VCaP (cell line): ENCODE data around the gene CIZ1.

Source experiments
- H3K27ac ChIP-seq: fragments of 450-650 bp; 2 replicates; pipeline ENCODE4 v1.5.1; 2017
- TF ChIP-seq, protein P1 (sequence below): fragments of 450-650 bp; conservative IDR thresholded peaks from 2 replicates; pipeline ENCODE4 v1.5.1; 2017; ENCODE audit warnings: mild to moderate bottlenecking, moderate library complexity

The CIZ1 gene

DNA sequence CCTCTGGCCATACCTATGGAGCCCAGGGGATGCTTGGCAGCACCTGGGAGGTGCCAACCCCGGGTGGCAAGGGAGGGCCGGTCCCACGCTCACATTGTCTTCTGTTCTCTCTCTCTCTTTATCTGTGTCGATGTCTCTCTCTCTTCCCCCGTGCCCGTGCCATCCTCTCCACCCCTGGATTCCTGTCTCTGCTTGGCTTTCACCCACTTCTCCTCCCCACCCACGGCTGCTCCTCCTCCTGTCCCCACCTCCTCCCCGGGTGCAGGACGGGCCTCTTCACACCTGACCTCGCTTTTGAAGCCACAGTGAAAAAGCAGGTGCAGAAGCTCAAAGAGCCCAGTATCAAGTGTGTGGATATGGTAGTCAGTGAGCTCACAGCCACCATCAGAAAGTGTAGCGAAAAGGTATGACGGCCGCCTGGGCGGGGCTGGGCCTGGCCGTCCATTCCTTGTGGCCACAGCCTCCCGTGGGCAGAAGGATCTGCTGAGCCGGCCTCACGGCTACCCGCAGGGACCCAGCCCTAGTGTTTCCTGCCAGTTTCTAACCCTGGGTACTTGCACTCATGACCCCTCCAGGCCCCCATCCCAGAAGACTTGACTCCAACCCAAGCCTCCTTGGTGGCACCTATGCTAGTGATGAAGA lies 34.5 kb upstream of the CIZ1 start:
- TF ChIP-seq, protein P1, sequence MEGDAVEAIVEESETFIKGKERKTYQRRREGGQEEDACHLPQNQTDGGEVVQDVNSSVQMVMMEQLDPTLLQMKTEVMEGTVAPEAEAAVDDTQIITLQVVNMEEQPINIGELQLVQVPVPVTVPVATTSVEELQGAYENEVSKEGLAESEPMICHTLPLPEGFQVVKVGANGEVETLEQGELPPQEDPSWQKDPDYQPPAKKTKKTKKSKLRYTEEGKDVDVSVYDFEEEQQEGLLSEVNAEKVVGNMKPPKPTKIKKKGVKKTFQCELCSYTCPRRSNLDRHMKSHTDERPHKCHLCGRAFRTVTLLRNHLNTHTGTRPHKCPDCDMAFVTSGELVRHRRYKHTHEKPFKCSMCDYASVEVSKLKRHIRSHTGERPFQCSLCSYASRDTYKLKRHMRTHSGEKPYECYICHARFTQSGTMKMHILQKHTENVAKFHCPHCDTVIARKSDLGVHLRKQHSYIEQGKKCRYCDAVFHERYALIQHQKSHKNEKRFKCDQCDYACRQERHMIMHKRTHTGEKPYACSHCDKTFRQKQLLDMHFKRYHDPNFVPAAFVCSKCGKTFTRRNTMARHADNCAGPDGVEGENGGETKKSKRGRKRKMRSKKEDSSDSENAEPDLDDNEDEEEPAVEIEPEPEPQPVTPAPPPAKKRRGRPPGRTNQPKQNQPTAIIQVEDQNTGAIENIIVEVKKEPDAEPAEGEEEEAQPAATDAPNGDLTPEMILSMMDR = no peak
- H3K27ac ChIP-seq = no peak overlapping the region

GRCh38 chr9:128224877-128225276 lies 33.5 kb upstream of the CIZ1 start:
- TF ChIP-seq, protein P1 = no peak
- H3K27ac ChIP-seq = no peak overlapping the region

DNA sequence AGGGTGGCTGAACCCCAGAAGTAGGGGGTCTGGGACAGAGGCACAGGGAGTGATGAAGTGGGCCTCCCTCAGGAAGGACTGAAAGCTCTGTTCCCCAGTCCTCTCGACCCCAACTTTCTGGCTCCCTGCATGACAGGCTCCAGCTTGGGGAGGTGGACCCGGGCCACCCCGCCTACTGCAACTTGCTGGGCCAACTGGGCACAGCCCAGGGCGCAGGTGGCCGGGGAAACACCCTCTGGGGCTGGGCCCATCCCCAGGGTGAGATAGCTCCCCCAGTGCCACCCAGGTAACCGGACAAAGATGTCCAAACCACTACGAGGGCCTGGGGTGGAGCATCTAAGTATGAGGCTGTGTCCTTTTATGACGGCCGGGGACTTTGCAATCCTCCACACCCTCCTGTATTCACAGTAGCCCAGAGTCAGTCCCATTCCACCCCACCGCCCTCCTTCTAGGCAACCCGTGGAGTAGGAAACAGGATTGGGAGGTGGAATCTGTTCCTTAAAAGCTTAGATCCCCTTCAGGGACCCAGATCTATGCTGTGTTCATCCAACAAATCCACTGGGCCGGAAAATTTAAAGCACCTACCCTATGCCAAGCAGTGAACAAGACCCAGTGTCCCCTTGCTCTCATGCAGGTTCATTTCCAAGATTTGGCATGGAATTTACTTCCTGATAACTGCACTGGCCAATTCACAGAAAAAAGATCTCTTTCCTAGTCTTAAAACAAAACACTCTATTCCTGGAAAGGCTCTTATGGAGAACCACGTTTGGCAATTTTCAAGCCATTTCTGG lies 31.7 kb upstream of the CIZ1 start:
- no peak overlapping the region for H3K27ac ChIP-seq
- TF ChIP-seq, protein P1 = no peak

DNA sequence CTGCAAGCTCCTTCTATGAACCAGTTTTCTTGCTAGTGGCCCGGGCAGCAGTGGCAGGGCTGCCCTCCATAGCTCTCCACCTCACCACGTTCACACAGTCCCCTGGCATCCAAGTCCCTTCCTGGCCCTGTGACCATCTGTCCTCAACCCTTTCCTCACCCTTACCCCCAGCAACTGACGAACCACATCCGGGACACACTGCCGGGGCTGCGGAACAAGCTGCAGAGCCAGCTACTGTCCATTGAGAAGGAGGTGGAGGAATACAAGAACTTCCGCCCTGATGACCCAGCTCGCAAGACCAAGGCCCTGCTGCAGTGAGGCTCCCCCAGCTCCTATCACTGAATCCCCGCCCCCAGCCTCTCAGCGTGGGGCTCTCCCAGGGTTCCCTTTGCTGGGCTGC lies 30.7 kb upstream of the CIZ1 start:
- H3K27ac ChIP-seq = no peak overlapping the region
- TF ChIP-seq, protein P1 = no peak

- TF ChIP-seq, protein P1 = no peak
- H3K27ac ChIP-seq = no peak overlapping the region
These were observed 28.5 kb upstream of the CIZ1 start for GRCh38 chr9:128219831-128220230.

DNA sequence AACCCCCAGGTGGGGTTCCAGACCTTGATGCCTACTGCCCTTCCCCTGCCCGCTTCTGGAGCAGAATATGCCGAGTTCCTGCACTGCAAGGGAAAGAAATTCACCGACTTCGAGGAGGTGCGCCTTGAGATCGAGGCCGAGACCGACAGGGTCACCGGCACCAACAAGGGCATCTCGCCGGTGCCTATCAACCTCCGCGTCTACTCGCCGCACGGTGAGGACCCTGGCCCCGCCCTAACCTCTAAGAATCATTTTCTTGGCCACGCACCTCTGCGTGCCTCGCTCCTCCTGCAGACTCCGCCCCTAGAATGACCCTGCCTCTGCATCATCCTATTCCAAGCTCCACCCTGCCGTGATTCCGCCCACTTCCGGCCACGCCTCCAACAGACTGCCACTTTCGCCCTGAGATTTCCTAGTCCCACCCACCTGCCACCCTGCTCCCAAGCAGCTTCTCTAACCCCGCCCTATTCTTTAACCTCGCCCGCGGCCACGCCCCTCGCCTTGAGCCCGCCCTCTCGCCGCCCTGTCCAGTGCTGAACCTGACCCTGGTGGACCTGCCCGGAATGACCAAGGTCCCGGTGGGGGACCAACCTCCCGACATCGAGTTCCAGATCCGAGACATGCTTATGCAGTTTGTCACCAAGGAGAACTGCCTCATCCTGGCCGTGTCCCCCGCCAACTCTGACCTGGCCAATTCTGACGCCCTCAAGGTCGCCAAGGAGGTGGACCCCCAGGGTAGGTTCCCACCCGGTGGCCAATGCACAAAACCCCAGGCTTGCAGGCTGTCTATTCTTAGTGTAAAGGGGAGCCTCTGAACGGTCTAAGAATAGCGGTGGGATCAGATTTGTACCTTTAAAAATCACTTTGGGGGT lies 27.4 kb upstream of the CIZ1 start:
- TF ChIP-seq, protein P1 = peak; percentile 21; the same call in 1 of the 2 replicates
- H3K27ac ChIP-seq = peak overlapping the region; percentile 38; the same call in 1 of the 2 replicates

- peak overlapping the region; percentile 38; the same call in 1 of the 2 replicates for H3K27ac ChIP-seq
- TF ChIP-seq, protein P1 = no peak
These were observed 26.8 kb upstream of the CIZ1 start for GRCh38 chr9:128218172-128218517.
